IMR-90 (cell line): ENCODE results near the gene KCTD16.

Experiments used
- BHLHE40 ChIP-seq: fragments of 150-350 bp; IDR thresholded peaks from 2 replicates; pipeline ENCODE4 v1.6.1; 2016; ENCODE audit warnings: mild to moderate bottlenecking, low read depth, low read length
- CHD1 ChIP-seq: IDR thresholded peaks from 2 replicates; pipeline ENCODE4 v1.6.1; 2012; ENCODE audit warnings: low read depth, low read length, improper control_type of control experiment
- CTCF ChIP-seq: conservative IDR thresholded peaks from 2 replicates; pipeline ENCODE4 v1.5.1; 2012; ENCODE audit warnings: mild to moderate bottlenecking, low read depth, low read length, improper control_type of control experiment
- MAZ ChIP-seq: IDR thresholded peaks from 2 replicates; pipeline ENCODE4 v1.6.1; 2012; ENCODE audit warnings: low read depth, mild to moderate bottlenecking, low read length, improper control_type of control experiment, moderate library complexity, borderline replicate concordance
- POLR2A ChIP-seq: IDR thresholded peaks from 2 replicates; pipeline ENCODE4 v1.6.1; 2012; ENCODE audit warnings: mild to moderate bottlenecking, low read depth, low read length
- SMC3 ChIP-seq: fragments of 150-350 bp; IDR thresholded peaks from 2 replicates; pipeline ENCODE4 v1.6.1; 2016; ENCODE audit warnings: low read depth, mild to moderate bottlenecking, antibody characterized with exemption, low read length, moderate library complexity
- USF2 ChIP-seq: fragments of 150-350 bp; IDR thresholded peaks from 2 replicates; pipeline ENCODE4 v1.6.1; 2017; ENCODE audit warnings: mild to moderate bottlenecking, antibody characterized with exemption, low read length, low read depth

GRCh38 chr5:144276034-144276822, 105.6 kb downstream of the KCTD16 start:
- TF ChIP-seq CHD1 (no peak), BHLHE40 (no peak), USF2 (no peak), POLR2A (no peak), SMC3 (no peak), MAZ (no peak), CTCF (no peak)
